ENCODE results near the gene SLC35A2. TPM values are rescaled to one million over a fixed set of nuclear protein-coding genes. Genes with fewer than 3 reads are reported as not detected.

SLC35A2 gene
- total RNA-seq, 1 experiment from 2014 or later, result 18.0 TPM

- TF ChIP-seq OVOL2 (CRISPR knock-in tag; IDR thresholded peaks at IDR 0.05; ENCODE audit: borderline replicate concordance) (no peak), RORB (CRISPR knock-in tag; IDR thresholded peaks at IDR 0.05) (no peak), IRF2 (CRISPR knock-in tag; IDR thresholded peaks at IDR 0.05; ENCODE audit: borderline replicate concordance, low read depth) (no peak), CTCF (IDR thresholded peaks at IDR 0.05) (no peak), ZNF671 (CRISPR knock-in tag; IDR thresholded peaks at IDR 0.05) (no peak), JUN (CRISPR knock-in tag; IDR thresholded peaks at IDR 0.05) (no peak), ATF2 (CRISPR knock-in tag; IDR thresholded peaks at IDR 0.05; ENCODE audit: borderline replicate concordance, low read depth) (no peak)
- TF ChIP-seq, protein P1, sequence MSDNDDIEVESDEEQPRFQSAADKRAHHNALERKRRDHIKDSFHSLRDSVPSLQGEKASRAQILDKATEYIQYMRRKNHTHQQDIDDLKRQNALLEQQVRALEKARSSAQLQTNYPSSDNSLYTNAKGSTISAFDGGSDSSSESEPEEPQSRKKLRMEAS (CRISPR knock-in tag; IDR thresholded peaks at IDR 0.05), result no peak
Measured at GRCh38 chrX:48936429-48937053, 25.1 kb upstream of the SLC35A2 start (continued).

DNA sequence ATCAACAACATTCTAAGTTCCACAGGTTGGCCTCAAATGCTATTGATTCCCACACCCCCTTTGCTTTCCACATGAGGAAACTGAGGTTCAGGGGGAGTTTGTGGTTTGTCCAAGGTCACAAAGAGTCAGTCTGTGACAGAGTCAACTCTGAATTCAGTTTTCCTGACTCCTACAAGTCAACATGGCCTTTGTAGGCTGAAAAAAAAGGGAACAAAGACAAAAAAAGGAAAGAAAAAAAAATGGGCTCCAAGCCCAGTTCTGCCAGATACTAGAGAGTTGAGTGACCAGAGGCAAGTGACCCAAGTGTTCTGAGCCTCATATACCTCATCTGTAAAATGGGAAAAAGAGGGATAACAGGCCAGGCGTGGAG is 23.8 kb upstream of the SLC35A2 start:
- Mint-ChIP-seq H3K4me1 (peaks cover 28% of the 10 kb centered on the region), H3K27ac (no peak overlapping the region), H3K36me3 (peaks cover 32% of the 10 kb centered on the region), H3K27me3 (ENCODE audit: low read depth) (no peaks in the 10 kb centered on the region), H3K4me3 (no peak overlapping the region), H3K9me3 (no peaks in the 10 kb centered on the region; the same call in 1 of the 2 replicates)
- ATAC-seq (no peak), DNase-seq (ENCODE audit: low spot score) (no peak)
- POLR2A ChIA-PET, result no interaction called here
- TF ChIP-seq OVOL2 (CRISPR knock-in tag; IDR thresholded peaks at IDR 0.05; ENCODE audit: borderline replicate concordance) (no peak), ATF2 (CRISPR knock-in tag; IDR thresholded peaks at IDR 0.05; ENCODE audit: borderline replicate concordance, low read depth) (no peak), TEAD4 (CRISPR knock-in tag; IDR thresholded peaks at IDR 0.05) (no peak), HMGXB4 (CRISPR knock-in tag; IDR thresholded peaks at IDR 0.05) (no peak)
- CTCF ChIA-PET, result no interaction called here

DNA sequence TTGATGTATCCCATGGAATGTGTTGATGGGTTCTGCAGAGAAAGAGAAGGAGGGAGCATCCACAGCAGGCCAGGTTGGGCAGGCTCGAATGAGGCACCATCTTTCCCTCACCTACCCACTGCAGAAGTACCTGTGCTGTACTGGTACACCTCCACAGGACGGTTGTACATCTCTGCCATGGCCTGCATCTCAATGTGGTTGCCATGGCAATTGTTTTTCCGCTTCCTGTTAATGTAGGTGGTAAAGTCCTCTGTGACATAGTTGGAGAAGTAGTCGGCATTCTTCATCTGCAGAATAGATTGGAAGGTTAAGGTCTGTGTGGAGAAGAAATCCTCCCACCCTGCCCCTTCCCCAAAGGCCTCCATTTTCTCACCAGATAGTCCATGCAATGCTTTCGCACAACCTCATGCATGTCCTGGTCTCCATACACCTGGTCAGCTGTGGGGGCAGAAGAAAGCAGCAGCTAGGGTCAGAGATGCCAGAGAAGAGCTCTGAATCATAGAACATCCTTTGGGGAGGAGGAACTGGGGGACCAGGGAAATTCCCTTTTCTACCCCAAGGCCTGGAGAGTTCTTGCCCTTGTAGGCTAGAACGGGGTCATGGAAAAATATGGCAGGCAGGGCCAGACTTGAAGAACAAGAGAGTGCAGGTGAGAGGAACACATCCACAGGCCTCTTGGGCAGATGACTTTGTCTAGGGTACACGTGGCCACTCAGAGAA is 23.3 kb upstream of the SLC35A2 start:
- POLR2A ChIA-PET, result no interaction called here
- ATAC-seq, result no peak
- no peak for DNase-seq (ENCODE audit: low spot score)
- Mint-ChIP-seq H3K27ac (no peak overlapping the region; the same call in 1 of the 2 replicates), H3K4me3 (no peak overlapping the region), H3K27me3 (ENCODE audit: low read depth) (no peaks in the 10 kb centered on the region), H3K4me1 (peaks cover 31% of the 10 kb centered on the region), H3K36me3 (peaks cover 34% of the 10 kb centered on the region), H3K9me3 (no peaks in the 10 kb centered on the region; the same call in 1 of the 2 replicates)
- CTCF ChIA-PET, result no interaction called here
- no peak for TF ChIP-seq ZNF219 (CRISPR knock-in tag; IDR thresholded peaks at IDR 0.05; ENCODE audit: borderline replicate concordance)
- TF ChIP-seq, protein P2, sequence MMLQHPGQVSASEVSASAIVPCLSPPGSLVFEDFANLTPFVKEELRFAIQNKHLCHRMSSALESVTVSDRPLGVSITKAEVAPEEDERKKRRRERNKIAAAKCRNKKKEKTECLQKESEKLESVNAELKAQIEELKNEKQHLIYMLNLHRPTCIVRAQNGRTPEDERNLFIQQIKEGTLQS (CRISPR knock-in tag; conservative IDR thresholded peaks at IDR 0.05), result no peak
- TF ChIP-seq FOXK1 (CRISPR knock-in tag; IDR thresholded peaks at IDR 0.05), result no peak
- TF ChIP-seq ATF2 (CRISPR knock-in tag; IDR thresholded peaks at IDR 0.05; ENCODE audit: borderline replicate concordance, low read depth), result no peak
- no peak for TF ChIP-seq RORB (CRISPR knock-in tag; IDR thresholded peaks at IDR 0.05)
- TF ChIP-seq ZNF232 (CRISPR knock-in tag; IDR thresholded peaks at IDR 0.05), result no peak
- no peak for TF ChIP-seq SMAD4 (CRISPR knock-in tag; IDR thresholded peaks at IDR 0.05)
- no peak for TF ChIP-seq TCF7 (CRISPR knock-in tag; IDR thresholded peaks at IDR 0.05; ENCODE audit: low read depth)
- no peak for TF ChIP-seq KAT7 (CRISPR knock-in tag; IDR thresholded peaks at IDR 0.05; ENCODE audit: borderline replicate concordance)
- TF ChIP-seq, protein P3, sequence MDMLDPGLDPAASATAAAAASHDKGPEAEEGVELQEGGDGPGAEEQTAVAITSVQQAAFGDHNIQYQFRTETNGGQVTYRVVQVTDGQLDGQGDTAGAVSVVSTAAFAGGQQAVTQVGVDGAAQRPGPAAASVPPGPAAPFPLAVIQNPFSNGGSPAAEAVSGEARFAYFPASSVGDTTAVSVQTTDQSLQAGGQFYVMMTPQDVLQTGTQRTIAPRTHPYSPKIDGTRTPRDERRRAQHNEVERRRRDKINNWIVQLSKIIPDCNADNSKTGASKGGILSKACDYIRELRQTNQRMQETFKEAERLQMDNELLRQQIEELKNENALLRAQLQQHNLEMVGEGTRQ (CRISPR knock-in tag; IDR thresholded peaks at IDR 0.05), result no peak
